Vagina (tissue), 2 donors: ENCODE measurements around the gene ZNF582.
"Not testable (repeated sequence)": the region's sequence is repeated elsewhere in the genome, so short reads cannot be mapped to it uniquely, and the experiment has no call there.

ENCODE experiments used
- POLR2A ChIP-seq, 2 donors: fragments of 450-650 bp; IDR thresholded peaks; one replicate each; pipeline ENCODE4 v1.6.1; 2017; ENCODE audit warnings: antibody characterized with exemption in 2 of 2, mild to moderate bottlenecking in 2 of 2, moderate library complexity in 2 of 2
- POLR2AphosphoS5 ChIP-seq, 2 donors: sonication (generic); formaldehyde crosslinking; IDR thresholded peaks; one replicate each; pipeline ENCODE4 v1.9.0; 2017; ENCODE audit warnings: antibody characterized with exemption in 2 of 2, mild to moderate bottlenecking in 2 of 2, low read depth in 1 of 2; ENCODE audit not compliant: insufficient read depth in 1 of 2
- TF ChIP-seq, protein P1 (sequence below), 3 experiments: fragments of 450-650 bp in 2 of 3; fragments of 200-600 bp in 1 of 3; sonication (generic) in 1 of 3; IDR thresholded peaks; one replicate each; pipeline ENCODE4 v1.5.1; 2017 to 2019; ENCODE audit warnings: antibody characterized with exemption in 3 of 3, mild to moderate bottlenecking in 2 of 3, moderate library complexity in 2 of 3

DNA sequence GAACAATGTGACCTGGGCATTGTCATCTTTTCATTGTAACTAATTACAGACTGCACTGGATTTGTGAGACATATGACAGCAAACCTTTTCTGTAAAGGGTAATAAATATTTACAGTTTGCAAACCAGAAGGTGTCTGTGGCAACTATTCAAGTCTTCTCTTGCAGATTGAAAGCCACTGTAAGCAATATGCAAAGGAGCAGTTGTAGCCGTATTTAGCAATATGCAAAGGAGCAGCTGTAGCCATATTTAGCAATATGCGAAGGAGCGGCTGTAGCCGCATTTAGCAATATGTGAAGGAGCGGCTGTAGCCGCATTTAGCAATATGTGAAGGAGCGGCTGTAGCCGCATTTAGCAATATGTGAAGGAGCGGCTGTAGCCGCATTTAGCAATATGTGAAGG is 54.3 kb downstream of the ZNF582 start:
- TF ChIP-seq POLR2A (IDR thresholded peaks at IDR 0.05); POLR2AphosphoS5 (IDR thresholded peaks at IDR 0.05; ENCODE audit: insufficient read depth in 1 of 2, low read depth in 1 of 2): not testable (repeated sequence)
- TF ChIP-seq, protein P1, sequence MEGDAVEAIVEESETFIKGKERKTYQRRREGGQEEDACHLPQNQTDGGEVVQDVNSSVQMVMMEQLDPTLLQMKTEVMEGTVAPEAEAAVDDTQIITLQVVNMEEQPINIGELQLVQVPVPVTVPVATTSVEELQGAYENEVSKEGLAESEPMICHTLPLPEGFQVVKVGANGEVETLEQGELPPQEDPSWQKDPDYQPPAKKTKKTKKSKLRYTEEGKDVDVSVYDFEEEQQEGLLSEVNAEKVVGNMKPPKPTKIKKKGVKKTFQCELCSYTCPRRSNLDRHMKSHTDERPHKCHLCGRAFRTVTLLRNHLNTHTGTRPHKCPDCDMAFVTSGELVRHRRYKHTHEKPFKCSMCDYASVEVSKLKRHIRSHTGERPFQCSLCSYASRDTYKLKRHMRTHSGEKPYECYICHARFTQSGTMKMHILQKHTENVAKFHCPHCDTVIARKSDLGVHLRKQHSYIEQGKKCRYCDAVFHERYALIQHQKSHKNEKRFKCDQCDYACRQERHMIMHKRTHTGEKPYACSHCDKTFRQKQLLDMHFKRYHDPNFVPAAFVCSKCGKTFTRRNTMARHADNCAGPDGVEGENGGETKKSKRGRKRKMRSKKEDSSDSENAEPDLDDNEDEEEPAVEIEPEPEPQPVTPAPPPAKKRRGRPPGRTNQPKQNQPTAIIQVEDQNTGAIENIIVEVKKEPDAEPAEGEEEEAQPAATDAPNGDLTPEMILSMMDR (IDR thresholded peaks at IDR 0.05): not testable (repeated sequence)
